HL-60 (cell line): ENCODE data around the gene TNK2.

Source experiments
- DNase-seq, 2 experiments: peaks; one replicate each; pipeline ENCODE4 v3.0.0-alpha.2; 2010 to 2020; ENCODE audit warnings: low read depth in 1 of 2, low spot score in 1 of 2
- H3K27ac ChIP-seq: fragments of 250-450 bp; sonication (Bioruptor Pico); replicated peaks from 2 replicates; pipeline ENCODE4 v1.5.1; 2020; ENCODE audit warnings: mild to moderate bottlenecking, moderate library complexity
- H3K27me3 ChIP-seq: fragments of 250-450 bp; sonication (Bioruptor Pico); 2 replicates; pipeline ENCODE4 v1.5.1; 2021; ENCODE audit warnings: mild to moderate bottlenecking, moderate library complexity; ENCODE audit not compliant: insufficient read depth, poor library complexity, severe bottlenecking
- H3K4me3 ChIP-seq: replicated peaks from 2 replicates; pipeline ENCODE4 v1.5.1; 2011; ENCODE audit warnings: mild to moderate bottlenecking, control low read depth, low read length; ENCODE audit not compliant: insufficient read depth
- GABPA ChIP-seq: IDR thresholded peaks from 2 replicates; pipeline ENCODE4 v1.6.1; 2012; ENCODE audit warnings: low read depth
- POLR2AphosphoS5 ChIP-seq: IDR thresholded peaks from 2 replicates; pipeline ENCODE4 v1.6.1; 2012; ENCODE audit warnings: low read depth
- REST ChIP-seq: IDR thresholded peaks from 2 replicates; pipeline ENCODE4 v1.6.1; 2012; ENCODE audit warnings: low read depth; ENCODE audit not compliant: insufficient replicate concordance
- SPI1 ChIP-seq: IDR thresholded peaks from 2 replicates; pipeline ENCODE4 v1.6.1; 2012; ENCODE audit warnings: low read depth, mild to moderate bottlenecking, borderline replicate concordance
- TF ChIP-seq, protein P1 (sequence below): IDR thresholded peaks from one replicate; pipeline ENCODE4 v1.5.1; 2011; ENCODE audit warnings: low read length, control low read depth, inconsistent platforms; ENCODE audit not compliant: insufficient read depth

Gene TNK2

GRCh38 chr3:195893044-195893395 lies 15.3 kb downstream of the TNK2 start:
- no peak overlapping the region for H3K27ac ChIP-seq
- no peak for DNase-seq
- no peak overlapping the region for H3K4me3 ChIP-seq

DNA sequence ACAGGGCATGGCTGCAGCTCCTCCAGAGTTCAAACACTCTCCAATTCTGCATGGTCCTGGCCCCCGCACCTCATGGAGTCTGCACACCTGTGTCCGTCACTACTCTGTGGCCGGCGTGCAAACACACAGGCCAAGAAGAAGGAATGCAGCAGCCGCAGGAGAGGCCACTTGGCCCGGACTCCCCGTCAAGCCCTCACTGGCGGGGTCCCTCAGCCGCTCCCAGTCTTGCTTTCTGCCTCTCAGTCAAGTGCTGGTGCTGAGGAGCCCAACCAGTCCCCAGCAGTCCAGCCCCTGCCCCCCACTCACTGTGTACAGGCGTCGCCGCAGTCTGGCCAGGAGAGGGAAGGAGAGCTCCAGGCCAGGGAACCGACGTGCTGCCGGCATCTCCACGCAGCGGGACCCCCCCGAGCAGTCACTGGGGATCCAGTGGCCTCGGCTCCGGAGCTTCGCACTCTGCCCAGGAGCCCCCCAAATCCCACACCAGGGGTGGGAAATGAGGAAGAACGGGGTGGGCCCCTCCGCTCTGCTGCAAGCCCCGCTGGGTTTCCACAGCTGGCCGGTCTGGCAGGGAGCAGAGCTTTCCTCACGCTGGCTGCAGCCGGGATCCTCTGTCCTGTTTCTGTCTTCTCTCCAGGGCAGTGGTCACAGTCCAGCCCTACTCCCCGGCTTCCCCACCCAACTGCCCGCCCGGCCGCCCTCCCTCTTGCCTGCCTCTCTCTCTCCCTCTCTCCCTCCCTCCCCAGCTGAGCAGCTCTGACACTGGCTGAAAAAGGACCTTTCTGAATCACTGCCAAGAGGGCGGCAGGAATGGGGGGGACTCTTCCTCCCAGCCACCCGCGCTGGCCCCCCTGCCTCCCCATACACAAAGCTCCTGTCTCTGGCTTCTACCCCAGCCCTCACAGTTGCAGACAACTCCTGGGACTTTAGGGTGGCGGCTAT lies 16.0 kb downstream of the TNK2 start:
- TF ChIP-seq SPI1: no peak
- no peak for TF ChIP-seq REST
- no peak for TF ChIP-seq GABPA
- Histone ChIP-seq H3K27ac (no peak overlapping the region), H3K4me3 (no peak overlapping the region), H3K27me3 (no peaks in the 10 kb centered on the region)
- DNase-seq: no peak

More at GRCh38 chr3:195893044-195893395, 15.3 kb downstream of the TNK2 start:
- TF ChIP-seq, protein P1, sequence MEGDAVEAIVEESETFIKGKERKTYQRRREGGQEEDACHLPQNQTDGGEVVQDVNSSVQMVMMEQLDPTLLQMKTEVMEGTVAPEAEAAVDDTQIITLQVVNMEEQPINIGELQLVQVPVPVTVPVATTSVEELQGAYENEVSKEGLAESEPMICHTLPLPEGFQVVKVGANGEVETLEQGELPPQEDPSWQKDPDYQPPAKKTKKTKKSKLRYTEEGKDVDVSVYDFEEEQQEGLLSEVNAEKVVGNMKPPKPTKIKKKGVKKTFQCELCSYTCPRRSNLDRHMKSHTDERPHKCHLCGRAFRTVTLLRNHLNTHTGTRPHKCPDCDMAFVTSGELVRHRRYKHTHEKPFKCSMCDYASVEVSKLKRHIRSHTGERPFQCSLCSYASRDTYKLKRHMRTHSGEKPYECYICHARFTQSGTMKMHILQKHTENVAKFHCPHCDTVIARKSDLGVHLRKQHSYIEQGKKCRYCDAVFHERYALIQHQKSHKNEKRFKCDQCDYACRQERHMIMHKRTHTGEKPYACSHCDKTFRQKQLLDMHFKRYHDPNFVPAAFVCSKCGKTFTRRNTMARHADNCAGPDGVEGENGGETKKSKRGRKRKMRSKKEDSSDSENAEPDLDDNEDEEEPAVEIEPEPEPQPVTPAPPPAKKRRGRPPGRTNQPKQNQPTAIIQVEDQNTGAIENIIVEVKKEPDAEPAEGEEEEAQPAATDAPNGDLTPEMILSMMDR: no peak
- TF ChIP-seq GABPA: no peak
- TF ChIP-seq POLR2AphosphoS5: no peak
- TF ChIP-seq REST: no peak
- no peak for TF ChIP-seq SPI1
- H3K27me3 ChIP-seq: no peaks in the 10 kb centered on the region

DNA sequence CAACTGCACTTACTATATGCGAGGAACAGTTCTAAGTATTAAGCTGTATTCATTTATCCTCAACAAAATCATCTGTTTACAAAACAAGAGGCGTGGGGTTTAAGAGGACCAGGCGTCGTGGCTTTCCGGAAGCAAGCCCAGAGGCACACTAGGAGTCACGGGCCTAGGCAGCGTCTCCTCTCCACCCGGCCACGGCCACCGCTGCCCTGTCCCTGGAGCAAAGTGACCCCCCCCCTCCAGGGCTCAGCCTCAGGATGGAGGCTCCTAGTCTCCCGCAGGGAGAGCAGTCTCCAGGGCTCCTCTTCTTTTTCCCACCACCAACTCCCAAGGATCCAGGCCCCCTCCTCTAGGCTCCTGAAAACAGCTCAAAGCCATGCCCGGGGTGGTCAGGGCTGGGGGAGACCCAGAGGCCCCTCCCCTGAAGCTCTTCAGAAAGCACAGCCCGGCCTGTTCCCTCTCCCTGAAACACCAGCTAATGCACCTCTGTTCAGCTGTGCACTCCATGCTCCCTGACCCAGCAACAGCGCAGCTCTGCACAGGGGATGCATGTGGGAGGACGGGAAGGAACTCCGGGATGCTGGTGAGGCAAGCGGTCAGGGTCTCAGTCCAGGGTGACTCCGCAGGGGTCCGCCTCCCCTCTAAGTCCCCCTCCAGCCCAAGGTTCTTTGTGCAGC lies 16.8 kb downstream of the TNK2 start:
- no peak for DNase-seq

More for the DNA sequence above, 16.8 kb downstream of the TNK2 start:
- H3K27me3 ChIP-seq: no peaks in the 10 kb centered on the region
- TF ChIP-seq REST: no peak
- TF ChIP-seq SPI1: no peak
- no peak for TF ChIP-seq POLR2AphosphoS5
- TF ChIP-seq GABPA: no peak
- TF ChIP-seq, protein P1: no peak
- H3K27ac ChIP-seq: no peak overlapping the region
- H3K4me3 ChIP-seq: no peak overlapping the region
